Thyroid gland (tissue), 4 donors: ENCODE measurements around the gene CNRIP1.

Experiments
- CTCF ChIP-seq, 6 experiments: fragments of 200-600 bp in 3 of 6; fragments of 450-650 bp in 3 of 6; sonication (generic) in 3 of 6; IDR thresholded peaks; one replicate each; pipeline ENCODE4 v1.5.1; 2016 to 2019; ENCODE audit warnings: antibody characterized with exemption in 6 of 6, mild to moderate bottlenecking in 2 of 6, inconsistent platforms in 1 of 6, moderate library complexity in 1 of 6
- POLR2A ChIP-seq, 2 donors: fragments of 450-650 bp; IDR thresholded peaks; one replicate each; pipeline ENCODE4 v1.6.1; 2017; ENCODE audit warnings: antibody characterized with exemption in 2 of 2, mild to moderate bottlenecking in 2 of 2, moderate library complexity in 1 of 2

DNA sequence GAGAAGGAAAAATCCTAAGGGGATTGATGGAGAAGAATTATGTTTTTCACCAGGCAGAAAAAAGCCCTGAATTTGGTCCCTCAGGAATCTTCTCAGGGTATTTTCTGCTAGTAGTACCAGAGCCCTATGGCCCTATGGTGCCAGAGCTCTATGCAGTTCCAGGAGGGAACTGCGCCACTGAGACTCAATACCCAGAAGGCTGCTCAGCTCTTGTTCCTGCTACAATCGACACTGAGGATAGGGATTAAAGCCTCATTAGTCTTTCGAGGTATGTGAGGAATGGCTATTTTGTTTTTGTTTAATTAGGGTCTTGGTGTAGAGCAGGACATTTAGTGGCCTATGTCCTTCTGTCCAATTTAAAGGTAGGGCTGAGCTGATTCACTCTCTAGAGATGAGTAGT, 45.7 kb downstream of the CNRIP1 start:
- no peak for TF ChIP-seq CTCF (IDR thresholded peaks at IDR 0.05)
- TF ChIP-seq POLR2A (IDR thresholded peaks at IDR 0.05) = no peak
